HEK293 (cell line): ENCODE data around the gene EFCAB14.
A peak's percentile ranks its signal among the peaks of the same experiment; 100 is the strongest.

Experiments
- CTCF ChIA-PET: fragments of 350-600 bp; formaldehyde crosslinking; extraction: SDS; loops from one replicate; lab custom pipeline; 2021; ENCODE audit warnings: antibody characterized with exemption; lab: Yijun Ruan, JAX
- POLR2A ChIA-PET: fragments of 300-600 bp; formaldehyde crosslinking; extraction: SDS; loops from one replicate; lab custom pipeline; 2020; ENCODE audit warnings: antibody characterized with exemption, inconsistent platforms; lab: Yijun Ruan, JAX
- H3K27ac ChIP-seq: fragments of 200-500 bp; sonication (Bioruptor generic); 2 replicates; pipeline ENCODE4 v1.5.1; 2014; ENCODE audit warnings: low read depth, low read length, control low read depth, inconsistent platforms; ENCODE audit errors: extremely low read depth
- H3K36me3 ChIP-seq, 2 experiments: fragments of 200-500 bp in 1 of 2; sonication (Bioruptor generic) in 1 of 2; 1 replicate in 1 of 2; 2 replicates in 1 of 2; pipeline ENCODE4 v1.5.1; 2014 to 2017; ENCODE audit warnings: inconsistent platforms in 2 of 2, low read length in 2 of 2; ENCODE audit not compliant: control insufficient read depth in 2 of 2, insufficient read depth in 1 of 2
- H3K4me1 ChIP-seq: fragments of 200-500 bp; sonication (Bioruptor generic); 2 replicates; pipeline ENCODE4 v1.5.1; 2014; ENCODE audit warnings: mild to moderate bottlenecking, low read length, inconsistent platforms; ENCODE audit not compliant: control insufficient read depth, insufficient read depth
- H3K4me3 ChIP-seq: 2 replicates; pipeline ENCODE4 v1.5.1; 2011; ENCODE audit warnings: low read depth, mild to moderate bottlenecking, control low read depth, low read length, moderate library complexity
- H3K9me3 ChIP-seq: fragments of 200-500 bp; sonication (Bioruptor generic); 2 replicates; pipeline ENCODE4 v1.5.1; 2014; ENCODE audit warnings: low read depth, low read length, inconsistent platforms; ENCODE audit not compliant: control insufficient read depth, insufficient read depth
- BCL11B ChIP-seq: fragments of 450-650 bp; formaldehyde crosslinking; IDR thresholded peaks from 2 replicates; pipeline ENCODE4 v1.5.1; 2016; ENCODE audit warnings: low read depth, missing biosample characterization, missing genetic modification characterization
- CTCF ChIP-seq: fragments of 450-650 bp; formaldehyde crosslinking; IDR thresholded peaks from 2 replicates; pipeline ENCODE4 v1.5.1; 2016; ENCODE audit warnings: missing biosample characterization, missing genetic modification characterization
- EGR2 ChIP-seq: fragments of 450-650 bp; formaldehyde crosslinking; IDR thresholded peaks from 2 replicates; pipeline ENCODE4 v1.5.1; 2016; ENCODE audit warnings: low read depth, missing biosample characterization, missing genetic modification characterization
- KLF17 ChIP-seq: fragments of 450-650 bp; formaldehyde crosslinking; IDR thresholded peaks from 2 replicates; pipeline ENCODE4 v1.5.1; 2016; ENCODE audit warnings: missing biosample characterization, missing genetic modification characterization
- PRDM1 ChIP-seq: fragments of 450-650 bp; formaldehyde crosslinking; IDR thresholded peaks from 2 replicates; pipeline ENCODE4; 2016; ENCODE audit warnings: missing biosample characterization, missing genetic modification characterization
- ZBTB10 ChIP-seq: fragments of 450-650 bp; formaldehyde crosslinking; IDR thresholded peaks from 2 replicates; pipeline ENCODE4 v1.5.1; 2016; ENCODE audit warnings: missing biosample characterization, missing genetic modification characterization
- ZBTB17 ChIP-seq: fragments of 450-650 bp; formaldehyde crosslinking; IDR thresholded peaks from 2 replicates; pipeline ENCODE4 v1.5.1; 2016; ENCODE audit warnings: missing biosample characterization, missing genetic modification characterization
- ZBTB7A ChIP-seq: fragments of 450-650 bp; formaldehyde crosslinking; IDR thresholded peaks from 2 replicates; pipeline ENCODE4 v1.5.1; 2016; ENCODE audit warnings: low read depth, missing biosample characterization, missing genetic modification characterization
- ZNF133 ChIP-seq: fragments of 450-650 bp; formaldehyde crosslinking; IDR thresholded peaks from 2 replicates; pipeline ENCODE4 v1.5.1; 2016; ENCODE audit warnings: missing biosample characterization, missing genetic modification characterization
- ZNF184 ChIP-seq: fragments of 450-650 bp; IDR thresholded peaks from 2 replicates; pipeline ENCODE4 v1.5.1; 2018; ENCODE audit warnings: missing biosample characterization, mild to moderate bottlenecking, missing genetic modification characterization
- ZNF19 ChIP-seq: fragments of 450-650 bp; formaldehyde crosslinking; IDR thresholded peaks from 2 replicates; pipeline ENCODE4; 2016; ENCODE audit warnings: missing biosample characterization, missing genetic modification characterization, low read depth
- ZNF501 ChIP-seq: fragments of 450-650 bp; formaldehyde crosslinking; IDR thresholded peaks from 2 replicates; pipeline ENCODE4 v1.5.1; 2016; ENCODE audit warnings: missing biosample characterization, missing genetic modification characterization
- ZNF513 ChIP-seq: fragments of 450-650 bp; IDR thresholded peaks from 2 replicates; pipeline ENCODE4 v1.5.1; 2018; ENCODE audit warnings: missing biosample characterization, missing genetic modification characterization
- ZNF518A ChIP-seq: fragments of 450-650 bp; formaldehyde crosslinking; conservative IDR thresholded peaks from 2 replicates; pipeline ENCODE4 v1.5.1; 2016; ENCODE audit warnings: low read depth, missing biosample characterization, missing genetic modification characterization
- ZNF596 ChIP-seq: fragments of 450-650 bp; IDR thresholded peaks from 2 replicates; pipeline ENCODE4 v1.5.0; 2018; ENCODE audit warnings: missing biosample characterization, mild to moderate bottlenecking, missing genetic modification characterization, moderate library complexity
- ZNF707 ChIP-seq: fragments of 450-650 bp; formaldehyde crosslinking; IDR thresholded peaks from 2 replicates; pipeline ENCODE4 v1.5.1; 2016; ENCODE audit warnings: missing biosample characterization, missing genetic modification characterization
- ZNF747 ChIP-seq: fragments of 450-650 bp; formaldehyde crosslinking; IDR thresholded peaks from 2 replicates; pipeline ENCODE4 v1.5.1; 2016; ENCODE audit warnings: missing biosample characterization, missing genetic modification characterization
- ZNF843 ChIP-seq: fragments of 450-650 bp; formaldehyde crosslinking; IDR thresholded peaks from 2 replicates; pipeline ENCODE4 v1.5.1; 2016; ENCODE audit warnings: missing biosample characterization, missing genetic modification characterization

EFCAB14 gene

GRCh38 chr1:46717654-46718053, 1.3 kb downstream of the EFCAB14 start:
- ChIA-PET CTCF (interaction anchor here (1.5 kb wide), 1 partner anchor 7 kb away, joined by 5 read pairs; no protein-coding TSS in a partner anchor), POLR2A (interaction anchor here (1.6 kb wide), 1 partner anchor 113 kb away, joined by 5 read pairs; the partner anchor contains the start of gene MKNK1)
- no peak overlapping the region for H3K27ac ChIP-seq
- H3K4me3 ChIP-seq, result peak overlapping the region; percentile 95
- TF ChIP-seq ZBTB17 (tag by site-specific recombination) (peak; percentile 49), BCL11B (tag by site-specific recombination) (no peak), KLF17 (tag by site-specific recombination) (no peak), PRDM1 (tag by site-specific recombination) (peak; percentile 92)
- no peaks in the 10 kb centered on the region for H3K9me3 ChIP-seq
- peaks cover 3% of the 10 kb centered on the region; the same call in 1 of the 2 replicates for H3K4me1 ChIP-seq
- H3K36me3 ChIP-seq, result peaks cover 17 to 48% of the 10 kb centered on the region in 2 experiments

GRCh38 chr1:46714976-46715375, 3.9 kb downstream of the EFCAB14 start:
- H3K4me1 ChIP-seq, result peaks cover 3% of the 10 kb centered on the region; the same call in 1 of the 2 replicates
- H3K9me3 ChIP-seq, result no peaks in the 10 kb centered on the region
- H3K36me3 ChIP-seq, result peaks cover 26 to 73% of the 10 kb centered on the region in 2 experiments
- CTCF ChIA-PET, result interaction anchor here (0.5 to 2.8 kb wide), 2 partner anchors 10 to 180 kb away, joined by 3 to 20 read pairs; no protein-coding TSS in a partner anchor
- H3K27ac ChIP-seq, result no peak overlapping the region
- TF ChIP-seq ZNF518A (tag by site-specific recombination) (no peak), ZNF513 (tag by site-specific recombination) (no peak), ZNF747 (tag by site-specific recombination) (no peak), ZNF501 (no peak), ZNF184 (tag by site-specific recombination) (no peak), ZNF707 (tag by site-specific recombination) (no peak), ZNF843 (tag by site-specific recombination) (no peak), ZNF133 (tag by site-specific recombination) (no peak), EGR2 (no peak), ZNF19 (no peak), CTCF (tag by site-specific recombination) (no peak), ZNF596 (tag by site-specific recombination) (no peak), ZBTB10 (tag by site-specific recombination) (no peak), ZBTB7A (tag by site-specific recombination) (no peak)
- POLR2A ChIA-PET, result no interaction called here
- no peak overlapping the region for H3K4me3 ChIP-seq
